KBM-7 (cell line): Measurements from ENCODE around the gene CHTOP.
"Not testable (repeated sequence)": the region's sequence is repeated elsewhere in the genome, so short reads cannot be mapped to it uniquely, and the experiment has no call there.

ENCODE experiments used
- DNase-seq: peaks from one replicate; pipeline ENCODE4 v3.0.0-alpha.2; 2015
- in situ Hi-C: fragments of 300-500 bp; cut with MboI; formaldehyde crosslinking; loops from 2 replicates; pipeline ENCODE4 v1.14.3; 2020; ENCODE audit warnings: low sequenced_read_pairs, low pct_unique_long_range_greater_than_20kb, mixed read lengths

The CHTOP gene, protein sequence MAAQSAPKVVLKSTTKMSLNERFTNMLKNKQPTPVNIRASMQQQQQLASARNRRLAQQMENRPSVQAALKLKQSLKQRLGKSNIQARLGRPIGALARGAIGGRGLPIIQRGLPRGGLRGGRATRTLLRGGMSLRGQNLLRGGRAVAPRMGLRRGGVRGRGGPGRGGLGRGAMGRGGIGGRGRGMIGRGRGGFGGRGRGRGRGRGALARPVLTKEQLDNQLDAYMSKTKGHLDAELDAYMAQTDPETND

GRCh38 chr1:153633754-153634665 is at the start of gene CHTOP:
Gene CHTOP (plus strand): TSS chr1:153634066. CDS start chr1:153636589, 2,523 bp downstream.
- in situ Hi-C loops: no loop called here
- DNase-seq: peak; percentile 98

DNA sequence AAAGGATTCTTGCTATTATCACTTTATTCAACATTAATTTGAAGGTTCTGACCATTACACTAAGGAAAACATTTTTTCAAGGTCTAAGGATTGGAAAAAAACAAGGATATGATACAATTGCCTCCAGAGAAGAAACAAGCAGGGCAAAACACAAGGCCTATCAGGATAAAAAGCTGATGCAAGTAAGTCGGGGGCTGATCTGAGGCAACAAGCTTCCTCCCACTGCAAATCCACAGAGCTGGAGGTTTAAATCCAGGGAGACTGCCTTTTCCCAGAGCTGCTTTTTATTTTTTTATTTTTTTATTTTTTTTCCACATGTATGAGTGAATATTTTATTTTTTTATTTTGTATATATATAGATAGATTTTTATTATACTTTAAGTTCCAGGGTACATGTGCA is 48.9 kb upstream of the CHTOP start:
- in situ Hi-C loops: no loop called here

GRCh38 chr1:153586347-153586746 is 47.5 kb upstream of the CHTOP start:
- DNase-seq: no peak
- in situ Hi-C loops: no loop called here

More for the DNA sequence above, 48.9 kb upstream of the CHTOP start:
- DNase-seq: no peak

- no peak for DNase-seq
- in situ Hi-C loops: no loop called here
Measured at GRCh38 chr1:153587314-153587713, 46.6 kb upstream of the CHTOP start.

DNA sequence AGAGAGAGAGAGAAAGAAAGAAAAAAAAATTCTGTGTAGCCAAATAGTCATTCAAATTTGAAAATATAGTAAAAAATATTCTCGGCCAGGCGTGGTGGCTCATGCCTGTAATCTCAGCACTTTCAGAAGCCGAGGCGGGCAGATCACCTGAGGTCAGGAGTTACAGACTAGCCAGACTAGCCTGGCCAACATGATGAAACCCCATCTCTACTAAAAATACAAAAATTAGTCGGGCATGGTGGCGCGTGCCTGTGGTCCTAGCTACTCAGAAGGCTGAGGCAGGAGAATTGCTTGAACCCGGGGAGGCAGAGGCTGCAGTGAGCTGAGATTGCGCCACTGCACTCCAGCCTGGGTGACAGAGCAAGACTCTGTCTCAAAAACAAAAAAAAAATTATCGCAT is 45.8 kb upstream of the CHTOP start:
- DNase-seq, in situ Hi-C loops: not testable (repeated sequence)

DNA sequence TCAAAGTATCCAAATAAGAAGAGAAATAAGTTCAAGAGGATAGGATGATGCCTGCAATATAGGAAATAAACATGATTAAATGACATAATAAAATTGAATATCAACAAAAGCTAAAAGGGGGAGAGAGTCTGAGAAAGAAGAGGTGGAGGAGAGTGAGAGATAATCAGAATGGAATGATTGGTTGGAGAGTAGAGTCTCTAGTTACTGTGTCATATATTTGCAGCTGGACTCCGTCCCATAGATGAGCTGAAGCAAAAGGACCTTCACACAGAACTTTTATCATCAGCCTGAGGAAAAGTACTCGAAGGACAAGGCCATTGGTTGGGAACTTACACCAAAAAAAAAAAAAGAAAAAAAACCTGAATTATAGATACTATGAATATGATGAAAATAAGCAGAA is 45.4 kb upstream of the CHTOP start:
- in situ Hi-C loops: no loop called here
- DNase-seq: no peak

GRCh38 chr1:153592748-153593147 is 41.1 kb upstream of the CHTOP start:
- in situ Hi-C loops: no loop called here
- DNase-seq: no peak

GRCh38 chr1:153597206-153597605 is 36.7 kb upstream of the CHTOP start:
- in situ Hi-C loops: no loop called here
- no peak for DNase-seq

DNA sequence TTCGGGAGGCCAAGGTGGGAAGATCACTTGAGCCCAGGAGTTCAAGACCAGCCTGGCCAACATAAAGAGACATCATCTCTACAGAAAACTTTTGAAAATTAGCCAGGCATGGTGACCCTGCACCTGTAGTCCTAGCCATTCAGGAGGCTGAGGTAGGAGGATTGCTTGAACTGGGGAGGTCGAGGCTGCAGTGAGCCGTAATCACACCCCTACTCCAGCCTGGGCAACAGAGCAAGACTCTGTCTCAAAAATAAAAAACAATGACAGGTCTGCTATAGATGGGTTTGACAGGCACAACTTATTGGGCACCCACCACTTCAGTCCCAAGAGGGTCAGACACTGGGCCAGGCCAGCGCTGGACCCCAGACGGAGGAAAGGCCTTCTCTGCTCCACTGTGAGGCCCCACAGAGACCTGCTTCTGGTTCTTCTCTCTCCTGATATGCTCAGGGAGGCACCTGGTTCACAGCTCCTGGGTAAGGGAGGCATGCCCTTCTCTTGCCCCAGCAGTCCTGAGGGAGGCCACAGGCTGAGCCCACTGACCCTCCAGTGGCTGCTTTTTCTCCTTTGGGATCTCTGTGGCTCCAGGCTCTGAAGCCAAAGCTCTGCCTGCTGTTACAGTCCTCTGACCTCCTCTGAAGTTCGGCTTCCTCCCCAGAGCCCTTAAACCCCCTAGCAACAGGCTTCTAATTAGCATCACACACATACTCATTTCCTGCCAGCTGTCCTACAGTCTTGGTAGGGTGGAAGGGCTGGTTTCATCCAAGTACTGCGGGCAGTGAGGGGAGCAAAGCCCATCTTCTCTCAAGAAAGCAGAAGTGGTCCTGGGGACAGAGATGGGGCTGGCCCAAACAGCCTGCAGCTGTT is 35.3 kb upstream of the CHTOP start:
- peak; percentile 97 for DNase-seq

DNA sequence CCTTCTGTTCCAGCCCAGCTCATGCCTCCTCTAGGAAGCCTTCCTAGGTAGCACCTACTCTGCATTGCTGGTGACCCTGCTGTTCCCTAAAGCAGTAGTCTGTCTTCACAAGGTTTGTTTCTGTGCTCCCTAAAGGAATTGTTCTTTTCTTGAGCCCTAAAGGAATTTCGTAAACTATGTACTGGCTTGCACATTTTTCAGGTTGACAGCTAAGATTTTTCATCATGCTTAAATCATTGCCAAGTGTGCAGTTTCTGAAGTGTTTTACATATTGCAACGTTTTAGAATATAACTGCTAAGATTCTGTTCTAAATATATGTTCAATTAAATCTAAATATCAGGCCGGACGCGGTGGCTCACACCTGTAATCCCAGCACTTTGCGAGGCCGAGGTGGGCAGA is 34.0 kb upstream of the CHTOP start:
- DNase-seq: no peak
- in situ Hi-C loops: no loop called here

More for the DNA sequence above, 35.3 kb upstream of the CHTOP start:
- in situ Hi-C loops: no loop called here

DNA sequence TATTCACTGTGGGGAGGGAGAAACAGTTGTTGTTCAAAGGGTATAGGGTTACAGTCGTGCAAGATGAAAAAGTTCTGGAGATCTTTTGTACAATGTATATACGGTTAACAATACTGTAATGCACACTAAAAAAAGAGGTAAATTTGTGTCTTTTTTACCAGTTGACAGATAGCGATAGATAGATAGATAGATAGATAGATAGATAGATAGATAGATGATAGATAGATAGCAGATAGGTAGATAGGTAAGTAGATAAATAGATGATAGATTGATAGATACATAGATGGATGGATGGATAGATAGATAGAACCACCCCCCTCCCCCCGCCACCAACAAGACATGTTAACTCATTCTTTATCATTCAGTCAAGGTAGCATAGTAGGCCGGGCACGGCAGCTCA is 31.1 kb upstream of the CHTOP start:
- in situ Hi-C loops: no loop called here
- DNase-seq: no peak

DNA sequence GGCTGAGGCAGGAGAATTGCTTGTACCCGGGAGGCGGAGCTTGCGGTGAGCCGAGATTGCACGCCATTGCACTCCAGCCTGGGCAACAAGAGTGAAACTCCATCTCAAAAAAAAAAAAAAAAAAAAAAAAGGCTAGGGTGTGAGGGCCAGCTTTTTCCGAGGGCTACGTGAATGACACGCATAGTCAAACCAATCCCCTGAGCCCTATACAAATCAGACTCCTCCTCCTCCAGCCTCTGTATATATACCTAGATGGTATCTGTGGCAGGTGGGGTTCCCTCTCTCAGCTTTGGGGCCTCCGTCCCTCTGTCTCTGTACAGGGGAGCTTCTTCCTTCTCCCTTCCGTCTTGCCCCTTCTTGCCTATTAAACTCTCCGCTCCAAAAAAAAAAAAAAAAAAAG is 27.7 kb upstream of the CHTOP start:
- DNase-seq: no peak
- in situ Hi-C loops: no loop called here

GRCh38 chr1:153607381-153607780 is 26.5 kb upstream of the CHTOP start:
- DNase-seq: no peak
- in situ Hi-C loops: no loop called here

- no peak for DNase-seq
- in situ Hi-C loops: no loop called here
Measured at GRCh38 chr1:153608089-153608682, 25.7 kb upstream of the CHTOP start.

DNA sequence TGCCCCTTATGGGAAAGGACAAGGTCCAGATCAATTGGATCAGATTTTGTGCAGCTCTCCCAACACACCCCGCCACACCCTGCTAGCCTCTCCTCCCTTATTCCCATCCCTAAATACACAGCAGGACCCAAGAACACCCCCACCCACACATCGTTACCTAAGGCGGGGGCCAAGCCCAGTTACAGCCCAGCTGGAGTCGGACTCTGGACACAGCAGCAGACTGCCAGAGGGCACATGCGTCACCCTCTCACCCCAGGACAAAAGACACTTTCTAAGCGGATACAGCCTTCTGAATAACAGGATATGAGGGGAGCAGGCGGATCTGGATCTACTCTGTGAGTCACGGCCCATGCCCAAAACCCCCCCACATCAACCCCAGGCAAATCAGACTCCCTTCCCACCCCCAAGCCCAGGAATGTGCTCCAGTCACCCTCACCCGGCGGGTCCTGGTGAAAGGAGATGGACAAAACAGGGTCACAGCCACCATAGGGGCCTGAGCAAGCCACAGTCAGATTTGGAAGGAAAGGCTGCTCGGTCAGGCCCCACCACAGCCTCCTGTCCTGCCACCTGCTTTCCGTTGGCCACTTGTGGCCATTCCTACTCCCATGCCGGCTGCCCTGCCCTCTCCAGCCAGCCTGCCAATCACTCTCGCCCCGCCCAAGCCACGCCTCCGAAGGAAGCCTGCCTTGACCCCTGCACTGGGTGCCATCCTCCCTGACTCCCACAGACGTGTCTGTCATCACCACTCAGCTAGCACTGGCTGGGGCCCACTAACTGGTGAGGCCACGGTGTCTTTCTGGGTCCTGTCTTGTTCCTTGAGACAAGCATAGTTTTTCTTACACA is 24.9 kb upstream of the CHTOP start:
- no peak for DNase-seq
- in situ Hi-C loops: no loop called here

- DNase-seq: no peak
- in situ Hi-C loops: no loop called here
Measured at GRCh38 chr1:153609585-153609907, 24.3 kb upstream of the CHTOP start.

GRCh38 chr1:153610334-153610733 is 23.5 kb upstream of the CHTOP start:
- DNase-seq: no peak
- in situ Hi-C loops: no loop called here

GRCh38 chr1:153610811-153611301 is 23.0 kb upstream of the CHTOP start:
- in situ Hi-C loops: no loop called here
- DNase-seq: no peak
